SKM-1 (cell line): Measurements from ENCODE around the gene NSUN3.
"Not testable (repeated sequence)": the region's sequence is repeated elsewhere in the genome, so short reads cannot be mapped to it uniquely, and the experiment has no call there.

Source experiments
- DNase-seq: peaks from one replicate; lab custom pipeline; 2025; ENCODE audit not compliant: unreplicated experiment; lab: John Stamatoyannopoulos, UW

NSUN3 gene

DNA sequence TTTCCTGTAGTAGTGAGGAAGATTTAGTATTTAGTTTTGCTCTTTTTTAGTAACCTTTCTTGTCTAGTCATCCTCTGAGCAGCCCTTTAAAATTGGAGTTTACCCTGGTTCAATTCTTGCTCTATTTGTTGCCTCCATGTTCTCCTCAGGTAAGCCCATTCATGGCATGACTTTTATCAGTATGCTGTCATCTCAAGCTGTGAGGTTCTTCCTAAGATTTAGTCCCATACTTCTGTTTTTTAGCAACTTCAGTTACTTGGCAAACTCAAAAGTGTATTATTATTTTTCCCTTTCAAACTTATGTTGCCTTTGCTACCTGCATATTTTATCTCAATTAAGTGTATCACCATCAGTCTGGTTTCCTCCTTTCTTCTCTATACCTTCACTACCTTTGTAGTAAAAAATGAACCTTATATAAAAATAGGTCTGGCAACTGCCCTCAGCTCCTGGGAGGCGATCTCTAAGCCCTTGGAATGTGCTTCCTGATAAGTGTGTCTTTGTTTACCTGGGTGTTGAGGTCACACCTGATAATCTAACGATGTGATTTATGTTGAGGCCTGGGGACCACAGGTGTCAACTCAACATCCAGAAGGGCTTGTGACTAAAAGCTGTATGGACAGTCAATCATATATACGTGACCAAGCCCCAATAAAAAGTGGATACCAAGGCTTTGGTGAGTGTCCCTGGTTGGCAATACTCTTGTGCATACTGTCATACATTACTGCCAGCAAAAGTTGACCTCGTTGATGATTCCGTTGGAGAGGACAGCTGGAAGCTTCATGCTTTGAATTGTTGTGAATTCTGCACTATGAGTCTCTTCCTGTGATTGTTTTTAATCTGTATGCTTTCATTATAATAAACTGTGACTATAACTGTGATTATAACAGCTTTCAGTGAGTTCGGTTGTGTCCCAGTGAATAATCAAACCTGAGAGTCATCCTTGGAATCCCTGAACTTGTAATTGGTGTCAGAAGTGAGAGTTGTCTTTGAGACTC, 3.9 kb downstream of the NSUN3 start:
- no peak for DNase-seq

DNA sequence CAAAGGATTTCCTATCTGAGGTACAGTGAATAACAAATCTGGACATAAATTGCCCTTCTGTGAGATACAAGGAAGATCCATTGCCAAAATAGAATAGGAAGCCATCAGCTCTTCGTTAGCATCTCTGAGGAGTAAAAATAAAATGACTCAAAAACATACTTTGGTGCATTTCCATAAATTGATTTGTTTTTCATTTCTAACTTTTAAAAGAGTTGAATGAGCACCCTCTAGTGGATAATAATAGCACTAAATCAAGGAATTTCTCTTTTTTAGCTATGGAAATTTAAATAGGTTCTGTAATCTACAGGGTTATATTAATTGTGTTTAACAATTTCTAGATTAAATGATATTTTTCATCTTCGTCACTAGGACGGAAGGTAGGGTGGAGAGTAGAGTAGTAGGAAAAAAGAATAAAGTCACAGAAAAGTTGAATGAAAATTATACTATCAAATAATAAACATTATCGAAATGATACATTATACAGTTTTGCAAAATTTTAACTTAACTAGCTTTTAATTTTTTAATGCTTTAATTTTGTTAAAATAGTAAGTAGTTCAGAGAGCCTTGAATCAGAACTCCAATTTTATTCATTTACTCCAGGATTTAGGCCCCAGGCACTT, 6.4 kb downstream of the NSUN3 start:
- peak; percentile 31 for DNase-seq

DNA sequence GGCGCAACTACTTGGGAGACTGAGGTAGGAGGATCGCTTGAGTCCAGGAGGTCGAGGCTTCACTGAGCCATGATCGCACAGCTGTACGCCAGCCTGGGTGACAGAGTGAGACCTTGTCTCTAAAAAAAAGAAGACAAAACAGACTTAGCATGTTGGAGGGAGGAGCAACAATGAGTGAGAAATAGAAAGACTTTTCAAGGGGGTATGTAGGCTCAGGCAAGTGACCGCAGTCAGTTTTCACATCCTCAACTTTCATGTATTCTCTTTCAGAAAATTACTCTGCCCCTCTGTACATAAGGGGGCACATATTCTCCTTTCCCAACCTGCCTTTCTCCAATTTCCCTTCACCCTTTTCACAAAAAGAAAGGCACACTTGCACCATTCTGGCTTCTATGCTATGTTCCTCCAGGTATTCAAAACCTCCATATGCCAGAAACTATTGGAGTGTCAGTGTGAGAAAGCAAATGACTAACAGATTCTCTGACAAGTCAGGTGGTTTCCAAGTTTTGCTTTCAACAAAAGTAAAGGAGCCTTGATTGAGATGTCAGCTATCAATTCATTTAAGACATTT, 7.6 kb downstream of the NSUN3 start:
- no peak for DNase-seq

DNA sequence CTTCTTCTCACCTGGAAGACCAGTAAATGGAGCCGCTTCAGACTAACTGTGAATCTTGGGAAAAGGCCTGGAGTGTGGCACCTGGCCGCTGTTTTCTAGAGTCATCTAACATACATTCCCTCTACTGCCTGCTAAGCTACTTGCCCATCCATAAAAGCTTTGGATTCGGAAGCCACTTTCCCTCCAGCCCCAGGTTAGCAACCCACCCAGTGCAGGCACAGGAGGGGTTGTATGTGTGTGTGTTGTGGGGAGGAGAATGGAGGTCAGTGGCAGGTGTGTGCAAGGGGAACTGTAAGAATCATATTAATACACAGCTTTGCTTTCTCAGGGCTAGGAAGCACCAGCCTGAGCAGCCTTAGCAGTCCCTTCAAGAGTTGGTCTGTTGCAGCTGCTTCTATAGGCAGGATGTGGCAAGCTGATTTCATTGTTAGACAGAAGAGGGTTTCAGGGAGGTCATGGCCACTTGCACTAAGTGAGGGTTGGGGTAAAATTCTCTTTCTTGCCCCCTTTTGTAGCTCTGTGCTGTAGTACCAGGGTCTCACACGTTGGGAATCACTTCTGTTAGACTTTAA, 8.9 kb downstream of the NSUN3 start:
- DNase-seq = no peak

DNA sequence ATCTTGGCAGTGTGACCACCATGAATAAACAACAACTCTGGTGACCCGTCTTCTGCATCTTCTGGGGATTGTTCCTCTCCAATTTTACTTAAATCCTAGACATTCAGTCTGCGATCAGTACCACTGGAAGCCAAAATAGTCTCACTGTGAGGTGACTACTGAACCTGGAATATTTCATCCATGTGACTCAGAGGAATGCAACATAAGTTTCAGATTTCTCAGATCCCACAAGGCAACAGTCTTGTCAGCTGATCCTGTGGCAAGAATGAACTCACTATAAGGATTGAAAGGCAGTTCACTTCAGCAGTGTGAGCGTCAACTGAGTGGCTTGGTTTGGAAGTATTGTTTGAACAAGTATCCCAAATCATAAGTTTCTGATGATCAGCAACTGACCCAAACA, 13.2 kb downstream of the NSUN3 start:
- DNase-seq = no peak

DNA sequence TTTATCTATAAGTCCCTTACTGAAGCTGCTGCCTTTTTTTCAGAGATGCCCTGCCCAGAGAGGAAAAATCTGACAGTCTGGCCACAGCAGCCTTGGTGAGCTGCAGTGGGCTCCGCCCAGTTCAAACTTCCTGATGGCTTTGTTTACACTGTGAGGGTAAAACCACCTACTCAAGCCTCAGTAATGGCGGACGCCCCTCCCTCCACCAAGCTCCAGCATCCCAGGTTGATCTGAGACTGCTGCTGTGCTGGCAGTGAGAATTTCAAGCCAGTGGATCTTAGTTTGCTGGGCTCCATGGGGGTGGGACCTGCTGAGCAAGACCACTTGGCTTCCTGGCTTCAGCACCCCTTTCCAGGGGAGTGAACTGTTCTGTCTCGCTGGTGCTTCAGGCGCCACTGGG, 17.7 kb downstream of the NSUN3 start:
- not testable (repeated sequence) for DNase-seq

- no peak for DNase-seq
Observed at GRCh38 chr3:94081884-94082283, 19.0 kb downstream of the NSUN3 start.

- no peak for DNase-seq
Observed at GRCh38 chr3:94082391-94082937, 19.6 kb downstream of the NSUN3 start.

GRCh38 chr3:94083261-94083660, 20.4 kb downstream of the NSUN3 start:
- DNase-seq = no peak

GRCh38 chr3:94089126-94089525, 26.3 kb downstream of the NSUN3 start:
- DNase-seq = no peak

- DNase-seq = peak; percentile 72
Observed at GRCh38 chr3:94092086-94092485, 29.2 kb downstream of the NSUN3 start.

GRCh38 chr3:94093151-94093550, 30.3 kb downstream of the NSUN3 start:
- DNase-seq = no peak

- DNase-seq = no peak
Observed at GRCh38 chr3:94095111-94095510, 32.2 kb downstream of the NSUN3 start.

DNA sequence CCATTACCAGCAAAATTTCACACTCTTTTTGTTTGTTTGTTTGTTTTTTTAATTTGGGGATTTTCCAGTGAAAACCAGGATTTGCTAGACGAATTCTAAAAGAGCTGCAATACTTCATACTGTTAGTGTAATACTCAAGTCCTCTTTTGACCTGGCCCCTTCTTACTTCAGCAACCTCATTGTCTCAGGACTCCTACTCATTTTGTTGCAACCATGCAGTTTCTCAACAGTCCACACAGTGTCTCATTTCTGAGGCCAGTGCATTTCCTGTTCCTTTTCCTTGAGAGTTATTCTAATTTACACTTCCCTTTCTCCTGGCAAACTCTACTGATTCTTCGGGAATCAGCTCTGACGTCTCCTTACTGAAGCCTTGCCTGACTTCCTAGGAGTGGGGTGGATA, 35.6 kb downstream of the NSUN3 start:
- peak; percentile 76 for DNase-seq

DNA sequence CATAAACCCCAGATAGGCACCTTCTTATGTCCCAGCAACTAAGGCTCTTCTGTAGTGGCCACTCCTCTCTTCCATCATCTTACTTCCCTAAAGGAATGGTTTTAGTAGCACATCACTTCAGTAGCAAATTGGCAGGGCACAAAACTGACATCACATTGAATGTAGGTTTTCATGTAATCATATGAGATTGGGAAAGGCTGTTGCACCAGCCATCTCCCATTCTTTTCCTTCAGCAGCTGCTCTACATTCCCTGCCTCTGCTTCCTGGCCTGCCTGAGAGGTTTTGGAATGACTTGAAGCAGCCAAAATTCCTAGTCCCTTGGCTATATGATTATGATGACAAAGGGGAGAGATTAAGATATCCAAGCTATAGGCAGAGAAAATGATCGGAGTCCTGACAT, 36.5 kb downstream of the NSUN3 start:
- no peak for DNase-seq

DNA sequence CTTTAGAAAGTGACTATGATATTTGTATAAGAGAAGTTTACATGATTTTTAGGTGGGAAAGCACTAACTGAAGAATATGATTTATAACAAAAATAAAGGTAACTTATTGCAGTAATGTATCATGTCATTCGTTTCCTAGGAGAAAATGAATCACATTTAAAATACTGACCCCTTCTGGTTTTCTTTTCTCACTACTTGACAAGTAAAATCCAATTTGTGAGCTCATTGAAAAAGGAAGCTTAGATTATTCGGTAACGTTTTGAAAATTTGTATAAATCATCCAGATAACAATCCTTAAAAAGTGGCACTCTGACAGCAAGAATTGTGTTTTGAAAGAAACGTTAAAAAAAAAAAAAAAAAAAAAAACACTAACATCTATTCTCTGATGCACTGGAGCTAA, 39.0 kb downstream of the NSUN3 start:
- no peak for DNase-seq

- DNase-seq = no peak
Observed at GRCh38 chr3:94106268-94106667, 43.4 kb downstream of the NSUN3 start.

DNA sequence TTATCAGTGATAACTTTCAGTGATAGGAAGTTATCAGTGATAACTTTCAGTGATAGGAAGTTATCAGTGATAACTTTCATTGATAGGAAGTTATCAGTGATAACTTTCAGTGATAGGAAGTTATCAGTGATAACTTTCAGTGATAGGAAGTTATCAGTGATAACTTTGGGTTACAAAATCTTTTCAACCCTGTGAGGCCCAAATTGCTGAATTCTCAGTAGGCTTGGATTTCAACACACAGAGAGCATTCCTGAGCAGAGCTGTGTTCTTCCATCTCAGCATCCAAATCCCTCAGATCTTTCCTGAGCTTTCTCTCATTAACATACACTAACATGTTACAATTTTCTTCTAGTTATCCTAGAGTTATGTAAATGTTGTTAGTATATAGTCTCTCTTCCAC, 47.4 kb downstream of the NSUN3 start:
- DNase-seq = not testable (repeated sequence)

DNA sequence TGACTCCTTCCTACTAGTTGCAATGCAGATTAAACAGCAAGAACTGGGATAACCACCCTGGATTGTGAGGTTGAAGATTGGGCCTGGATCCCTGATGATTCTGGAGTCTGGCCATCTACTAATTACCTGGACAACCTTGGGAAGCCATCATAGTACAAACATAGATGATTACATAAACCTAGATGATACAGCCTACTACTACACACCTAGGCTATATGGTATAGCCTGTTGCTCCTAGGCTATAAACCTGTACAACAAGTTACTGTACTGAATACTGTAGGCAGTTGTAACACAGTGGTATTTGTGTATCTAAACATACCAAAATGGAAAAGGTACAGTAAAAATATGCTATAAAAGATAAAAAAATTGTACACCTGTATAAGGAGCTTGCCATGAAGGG, 48.0 kb downstream of the NSUN3 start:
- no peak for DNase-seq

- no peak for DNase-seq
Observed at GRCh38 chr3:94114666-94115065, 51.8 kb downstream of the NSUN3 start.

GRCh38 chr3:94115482-94115881, 52.6 kb downstream of the NSUN3 start:
- no peak for DNase-seq
